GM23248 (cell line): ENCODE measurements around the gene RNASET2. TPM values are rescaled to one million over a fixed set of nuclear protein-coding genes. Genes with fewer than 3 reads are reported as not detected.

Experiments used
- DNase-seq: peaks from one replicate; pipeline ENCODE4 v3.0.0-alpha.2; 2015
- H2AFZ ChIP-seq: fragments of 200-600 bp; sonication (generic); 2 replicates; pipeline ENCODE4 v1.6.1; 2016; ENCODE audit warnings: antibody characterized with exemption
- H3F3A ChIP-seq: fragments of 200-600 bp; sonication (generic); 2 replicates; pipeline ENCODE4 v1.6.1; 2016; ENCODE audit warnings: mild to moderate bottlenecking, antibody characterized with exemption, mixed run types; ENCODE audit not compliant: insufficient read depth
- H3K27ac ChIP-seq: fragments of 200-600 bp; sonication (generic); 2 replicates; pipeline ENCODE4 v1.5.1; 2016; ENCODE audit warnings: mild to moderate bottlenecking
- H3K27me3 ChIP-seq: fragments of 200-600 bp; sonication (generic); replicated peaks from 2 replicates; pipeline ENCODE4 v1.6.1; 2016; ENCODE audit warnings: mild to moderate bottlenecking; ENCODE audit not compliant: insufficient read depth
- H3K36me3 ChIP-seq: fragments of 200-600 bp; sonication (generic); 2 replicates; pipeline ENCODE4 v1.6.1; 2016; ENCODE audit warnings: low read depth, mild to moderate bottlenecking
- H3K4me1 ChIP-seq: fragments of 200-600 bp; sonication (generic); 2 replicates; pipeline ENCODE4 v1.6.1; 2016; ENCODE audit warnings: mild to moderate bottlenecking; ENCODE audit not compliant: insufficient read depth
- H3K4me2 ChIP-seq: fragments of 200-600 bp; sonication (generic); one replicate; pipeline ENCODE4 v1.6.1; 2016; ENCODE audit warnings: mild to moderate bottlenecking; ENCODE audit not compliant: unreplicated experiment
- H3K4me3 ChIP-seq: fragments of 200-600 bp; sonication (generic); 2 replicates; pipeline ENCODE4 v1.5.1; 2016; ENCODE audit warnings: mild to moderate bottlenecking
- H3K79me2 ChIP-seq: fragments of 200-600 bp; sonication (generic); 2 replicates; pipeline ENCODE4 v1.6.1; 2016; ENCODE audit warnings: mild to moderate bottlenecking; ENCODE audit not compliant: insufficient read depth
- H3K9ac ChIP-seq: fragments of 200-600 bp; sonication (generic); 2 replicates; pipeline ENCODE4 v1.6.1; 2016; ENCODE audit warnings: mild to moderate bottlenecking
- H3K9me2 ChIP-seq: fragments of 200-600 bp; sonication (generic); 2 replicates; pipeline ENCODE4 v1.6.1; 2016; ENCODE audit warnings: mixed run types, mild to moderate bottlenecking, moderate library complexity; ENCODE audit not compliant: insufficient read depth
- H3K9me3 ChIP-seq: fragments of 200-600 bp; sonication (generic); one replicate; pipeline ENCODE4 v1.6.1; 2017; ENCODE audit warnings: low read depth
- H4K20me1 ChIP-seq: fragments of 200-600 bp; sonication (generic); 2 replicates; pipeline ENCODE4 v1.6.0; 2016; ENCODE audit not compliant: insufficient read depth
- EZH2 ChIP-seq: fragments of 200-600 bp; sonication (generic); IDR thresholded peaks from 2 replicates; pipeline ENCODE4 v1.6.1; 2018; ENCODE audit warnings: antibody characterized with exemption, mild to moderate bottlenecking; ENCODE audit not compliant: insufficient read depth, poor library complexity, severe bottlenecking
- EZH2phosphoT487 ChIP-seq: fragments of 200-600 bp; sonication (generic); IDR thresholded peaks from 2 replicates; pipeline ENCODE4 v1.6.1; 2018; ENCODE audit warnings: antibody characterized with exemption, moderate library complexity, mild to moderate bottlenecking, low read depth; ENCODE audit not compliant: insufficient read depth
- WGBS, 2 experiments: methylation state at CpG; one replicate each; pipeline ENCODE4 v1.1.6; 2015 to 2017; ENCODE audit warnings: low lambda C conversion rate in 2 of 2, low coverage in 1 of 2; ENCODE audit errors: missing lambda C conversion rate in 2 of 2; 5-methylcytosine and 5-hydroxymethylcytosine counted together
- in situ Hi-C: fragments of 300-500 bp; cut with MboI; formaldehyde crosslinking; loops from 2 replicates; pipeline ENCODE4 v1.15.0; 2020
- microRNA-seq: library from miRNA; unstranded; fragments of <30 nt; microRNA quantifications from one replicate; pipeline ENCODE4, GENCODE V29; 2016; ENCODE audit warnings: borderline number of aligned reads
- polyA plus RNA-seq: library from polyadenylated mRNA; unstranded; fragments of >200 nt; fragmentation: Nextera tagmentation; extraction: Ambion mirVana; gene quantifications from 2 replicates; pipeline ENCODE4 v1.2.1, GENCODE V29; 2016
- small RNA-seq: library from RNA; depleted of rRNA; stranded (forward); fragments of <200 nt; gene quantifications from one replicate; pipeline ENCODE3, GENCODE V24; 2014; ENCODE audit warnings: low read depth, low replicate concordance
- total RNA-seq: library from RNA; depleted of rRNA; stranded (reverse); fragments of >200 nt; shearing (Covaris generic); gene quantifications from 2 replicates; pipeline ENCODE4 v1.2.3, GENCODE V29; 2014; rRNA removed

RNASET2 gene
- total and polyA plus RNA-seq, 2 experiments from 2014 or later, result 26.8 to 34.4 TPM

GRCh38 chr6:166879594-166879993 lies 76.8 kb downstream of the RNASET2 start:
- Histone ChIP-seq H3K36me3 (no peaks in the 10 kb centered on the region), H3K27me3 (0 out of 2 replicates have a peak, but pooled peaks cover 3% of the 10 kb centered on the region), H3F3A (no peaks in the 10 kb centered on the region), H3K9me3 (no peaks in the 10 kb centered on the region), H2AFZ (no peak overlapping the region), H4K20me1 (no peaks in the 10 kb centered on the region), H3K9ac (no peak overlapping the region), H3K9me2 (no peaks in the 10 kb centered on the region), H3K79me2 (no peaks in the 10 kb centered on the region), H3K4me2 (no peak overlapping the region), H3K4me3 (no peak overlapping the region), H3K27ac (no peak overlapping the region), H3K4me1 (no peaks in the 10 kb centered on the region)
- TF ChIP-seq EZH2 (no peak), EZH2phosphoT487 (no peak)
- in situ Hi-C loops, result no loop called here
- DNase-seq, result no peak
- WGBS, 2 experiments, result 62 to 80% methylated on average over 1 of the region's 1 CpG

Small RNAs within 50 kb of the gene (microRNA-seq; reads per million reads assigned to microRNA genes)
- not detected for gene MIR3939

Small RNAs within 50 kb of the gene (small RNA-seq; reads per million reads assigned to genes)
- gene MIR3939, result not detected

Other genes with a start within 250 kb of the RNASET2 start
- 16.4 and 26.1 TPM in 2 replicates for gene CEP43, start 42.8 kb upstream of the RNASET2 start, total RNA-seq
- 20.5 and 25.2 TPM in 2 replicates for gene CEP43, start 42.8 kb upstream of the RNASET2 start, polyA plus RNA-seq
- gene CCR6, start 166.5 kb upstream of the RNASET2 start, total RNA-seq, result not detected in 2 replicates
- gene CCR6, start 166.5 kb upstream of the RNASET2 start, polyA plus RNA-seq, result not detected in 2 replicates
- gene GPR31, start 201.4 kb upstream of the RNASET2 start, total RNA-seq, result not detected in 2 replicates
- gene GPR31, start 201.4 kb upstream of the RNASET2 start, polyA plus RNA-seq, result not detected in 2 replicates